Caki2 (cell line): ENCODE results near the gene ARHGAP22. TPM values are rescaled to one million over a fixed set of nuclear protein-coding genes. Genes with fewer than 3 reads are reported as not detected.

Source experiments
- DNase-seq: peaks from one replicate; pipeline ENCODE4 v3.0.0-alpha.2; 2015; ENCODE audit warnings: low read depth
- in situ Hi-C: cut with HindIII; loops from 2 replicates; pipeline ENCODE4 v1.10.0; 2016; ENCODE audit warnings: low sequenced_read_pairs, low pct_unique_long_range_greater_than_20kb, mixed read lengths
- total RNA-seq: library from RNA; depleted of rRNA; stranded (reverse); fragments of >200 nt; shearing (Covaris generic); gene quantifications from 2 replicates; pipeline ENCODE4 v1.2.3, GENCODE V29; 2014; ENCODE audit warnings: low replicate concordance

The ARHGAP22 gene
- total RNA-seq, 1 experiment from 2014 or later, result 14.8 TPM

DNA sequence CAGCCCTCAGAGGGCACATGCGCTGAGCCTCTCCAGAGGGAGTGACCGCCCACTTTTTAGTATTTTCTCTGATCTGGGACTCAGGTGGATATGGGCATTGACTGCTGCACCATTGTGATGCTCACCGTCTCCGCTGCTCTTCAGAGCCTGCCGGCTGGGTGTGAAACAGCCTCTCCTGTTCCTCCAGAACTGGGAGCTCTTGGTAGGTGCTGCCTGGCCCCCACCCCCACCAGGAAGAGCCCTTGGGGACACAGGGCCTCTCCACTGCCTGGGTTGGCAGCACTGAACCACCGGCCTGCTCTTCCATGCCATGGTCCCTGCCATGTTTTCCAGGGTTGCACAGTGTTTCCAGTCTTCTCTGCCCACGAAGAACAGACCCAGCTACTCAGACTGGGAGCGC, 36.3 kb downstream of the ARHGAP22 start:
- in situ Hi-C loops, result no loop called here
- no peak for DNase-seq

DNA sequence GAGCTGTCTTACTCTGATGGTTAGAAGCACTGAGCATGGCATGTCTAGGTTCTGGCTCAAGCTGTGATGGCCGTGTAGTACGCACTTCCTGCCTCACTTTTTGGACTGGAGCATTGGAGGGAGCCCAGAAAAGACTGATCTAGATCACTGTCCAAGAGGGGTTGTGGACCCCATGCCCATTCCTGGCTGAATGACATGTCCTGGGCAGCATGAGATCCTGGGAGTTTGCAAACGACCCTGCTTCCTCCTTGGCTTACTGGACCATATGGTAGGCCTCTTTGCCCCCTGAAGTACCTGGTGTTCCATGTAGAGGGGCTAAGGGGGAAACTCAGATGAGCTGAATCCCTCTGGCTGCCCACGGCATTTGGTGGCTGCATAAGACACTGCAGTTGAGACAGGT, 36.7 kb downstream of the ARHGAP22 start:
- no peak for DNase-seq
- in situ Hi-C loops, result no loop called here

DNA sequence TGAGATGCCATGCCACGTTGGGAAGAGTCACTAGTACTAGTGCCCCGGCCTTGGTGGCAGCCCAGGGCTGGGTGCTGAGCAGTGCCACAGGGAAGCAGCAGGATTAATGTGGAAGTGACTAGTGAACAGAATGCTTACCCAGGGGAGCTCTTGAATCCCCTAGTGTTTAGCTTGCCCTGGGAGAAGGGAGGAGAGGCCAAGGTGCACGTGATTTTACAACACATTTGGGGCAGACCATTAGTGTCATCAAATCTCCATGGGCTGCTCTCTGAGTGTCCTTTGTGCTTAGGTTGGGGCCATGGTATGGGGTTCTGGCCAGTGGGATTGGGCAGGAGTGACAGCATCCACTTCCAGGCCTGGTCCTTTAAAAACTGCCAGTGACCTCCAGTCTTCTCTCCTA, 37.5 kb downstream of the ARHGAP22 start:
- DNase-seq, result no peak
- in situ Hi-C loops, result no loop called here

DNA sequence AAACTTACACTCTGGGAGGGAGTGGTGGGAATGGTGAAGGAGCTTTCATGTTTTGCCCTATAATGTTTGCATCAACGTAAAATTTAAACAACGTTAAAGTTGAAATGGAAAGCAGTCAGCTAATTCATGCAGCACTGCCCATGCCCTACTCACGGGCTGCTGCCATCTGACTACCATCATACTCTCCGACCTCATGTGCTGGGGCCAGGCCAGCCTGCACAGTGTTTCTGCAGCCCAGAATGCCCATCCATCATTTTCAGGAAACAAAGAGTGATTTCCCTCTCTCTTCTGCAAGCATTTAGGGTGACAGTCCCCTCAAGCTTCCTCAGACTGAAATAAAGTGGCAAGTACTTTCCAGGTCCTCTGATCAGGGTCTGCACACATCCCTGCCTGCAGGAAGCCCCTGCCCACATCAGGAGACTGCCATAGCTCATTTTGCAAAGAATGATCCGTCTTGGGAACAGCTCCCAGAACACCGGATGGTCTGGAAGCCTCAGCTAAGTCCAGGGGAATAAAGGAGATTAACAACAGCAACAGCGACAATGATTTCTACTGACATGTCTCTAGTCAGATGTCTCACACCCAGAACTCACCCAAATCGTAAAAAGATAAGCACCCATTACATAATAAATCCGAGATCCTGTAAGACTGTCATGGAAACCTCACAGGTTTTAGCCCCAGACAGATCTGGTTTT, 40.3 kb downstream of the ARHGAP22 start:
- no peak for DNase-seq
- in situ Hi-C loops, result no loop called here

DNA sequence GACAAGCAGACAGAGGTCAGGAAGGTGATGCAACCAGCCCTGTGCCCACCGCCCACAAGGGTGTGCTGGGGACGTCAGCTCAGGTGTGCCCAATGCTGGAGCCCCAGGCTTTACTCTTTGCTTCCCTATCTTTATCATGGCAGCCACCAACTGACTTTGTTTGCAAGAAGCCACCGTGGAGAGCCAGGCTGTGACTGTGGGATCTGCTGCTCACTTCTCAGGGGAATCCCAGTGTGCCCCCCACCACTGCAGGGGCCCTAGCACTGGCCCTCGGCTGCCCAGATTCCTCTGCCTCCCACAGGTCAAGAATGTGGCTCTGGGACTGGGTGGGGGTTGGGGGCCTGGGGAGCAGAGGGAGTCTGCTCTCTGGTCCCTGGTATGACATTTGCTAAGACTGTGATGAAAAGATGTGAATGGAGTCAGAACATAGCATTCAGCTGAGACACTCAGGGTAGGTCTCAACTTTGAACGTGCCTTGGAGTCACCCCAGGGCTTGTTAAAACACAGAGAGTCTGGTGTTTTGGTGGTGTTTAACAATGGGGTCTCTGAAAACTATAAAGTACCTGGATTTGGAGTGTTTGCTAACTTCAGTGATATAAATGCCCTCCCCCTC, 47.3 kb downstream of the ARHGAP22 start:
- in situ Hi-C loops, result no loop called here
- no peak for DNase-seq

DNA sequence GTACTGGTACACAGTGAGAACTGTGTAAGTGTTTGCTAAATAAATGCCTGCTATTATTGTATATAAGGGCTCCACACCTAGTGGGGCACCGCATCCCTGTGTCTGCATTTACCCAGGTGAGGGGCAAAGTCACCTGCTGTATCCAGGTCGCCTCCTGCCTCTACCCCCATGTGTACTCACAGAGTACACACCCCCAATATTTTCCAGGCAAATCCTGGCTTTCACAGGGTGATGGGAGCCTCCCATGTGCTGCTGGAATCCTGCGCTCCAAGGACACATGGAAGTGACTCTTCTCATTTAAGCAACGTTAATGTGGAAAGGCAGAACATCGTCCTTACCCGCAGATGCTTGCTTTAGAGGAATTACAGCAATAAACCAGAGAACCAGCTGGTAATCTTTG, 48.2 kb downstream of the ARHGAP22 start:
- in situ Hi-C loops, result no loop called here
- no peak for DNase-seq

DNA sequence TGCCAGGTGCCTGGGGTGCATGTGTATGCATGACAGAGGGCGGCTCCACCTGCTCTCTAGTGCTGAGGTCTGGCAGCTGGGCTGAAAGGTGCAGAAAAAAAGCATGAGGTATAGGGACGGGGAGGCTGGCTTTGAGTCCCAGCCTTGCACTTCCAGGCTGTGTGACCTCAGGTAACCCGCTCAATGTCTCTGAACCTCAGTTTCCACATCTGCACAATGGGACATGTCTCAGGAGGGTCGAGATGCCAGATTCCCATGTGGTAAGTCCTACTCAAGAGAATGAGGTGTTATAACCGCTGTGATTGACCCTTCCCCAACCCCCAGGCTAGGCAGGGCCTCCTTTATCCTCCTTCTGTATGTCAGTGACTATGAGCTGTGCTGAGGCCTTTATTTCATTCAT, 48.8 kb downstream of the ARHGAP22 start:
- in situ Hi-C loops, result no loop called here
- no peak for DNase-seq

DNA sequence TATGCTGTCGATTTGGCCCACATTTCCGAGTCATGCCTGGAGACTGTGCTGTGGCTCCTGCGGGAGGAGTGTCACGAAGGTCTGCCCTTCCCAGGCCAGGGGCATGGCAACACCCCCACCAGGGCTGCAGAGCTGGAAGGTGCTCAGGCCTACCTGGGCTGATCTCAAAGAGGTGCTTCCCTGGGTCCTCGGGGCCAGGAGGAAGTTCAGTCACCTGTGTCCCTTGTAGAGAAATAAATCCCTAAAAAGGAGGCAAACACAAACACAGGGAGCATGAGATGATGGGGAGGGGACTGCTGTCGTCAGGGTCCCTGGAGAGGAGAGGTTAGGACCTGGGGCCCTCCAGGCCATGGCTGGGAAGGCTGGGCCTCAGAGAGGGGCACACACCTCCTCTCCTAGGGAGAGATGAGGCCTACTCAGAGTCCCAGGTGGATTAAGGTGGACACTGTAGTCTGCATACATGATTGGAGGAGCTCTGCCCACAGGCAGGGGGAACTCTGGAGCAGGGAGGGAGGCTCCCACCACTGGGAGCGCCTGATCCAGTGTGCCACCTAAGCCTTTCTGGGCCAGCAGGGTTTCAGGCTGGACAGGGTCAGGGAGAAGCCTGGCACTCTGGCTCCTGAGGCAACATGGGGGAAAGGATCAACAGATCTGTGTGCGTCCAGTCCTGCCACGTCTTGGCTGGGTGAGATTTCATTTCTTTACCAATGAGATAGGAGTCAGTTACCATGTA, 49.4 kb downstream of the ARHGAP22 start:
- in situ Hi-C loops, result no loop called here

DNA sequence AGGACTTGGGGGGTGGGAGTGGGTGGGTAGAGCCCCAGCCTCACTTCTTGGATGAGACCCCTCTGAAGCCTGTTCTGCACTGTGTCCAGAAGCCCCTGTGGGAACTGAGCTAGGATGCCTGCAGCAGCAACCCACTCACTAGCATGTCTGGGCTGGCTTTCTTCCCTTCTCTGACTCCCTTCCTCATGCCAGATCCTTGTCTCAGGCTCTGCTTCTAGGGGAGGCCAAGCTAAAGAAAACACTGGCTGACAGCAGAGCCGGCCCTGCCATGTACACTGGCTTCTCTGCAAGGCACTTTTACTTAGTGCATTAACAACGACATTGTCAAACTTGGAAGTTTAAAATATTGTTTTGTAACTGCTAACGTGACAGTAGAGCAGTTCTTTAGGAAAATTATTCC, 50.2 kb downstream of the ARHGAP22 start:
- in situ Hi-C loops, result no loop called here
- no peak for DNase-seq

More for the DNA sequence above, 49.4 kb downstream of the ARHGAP22 start:
- no peak for DNase-seq

DNA sequence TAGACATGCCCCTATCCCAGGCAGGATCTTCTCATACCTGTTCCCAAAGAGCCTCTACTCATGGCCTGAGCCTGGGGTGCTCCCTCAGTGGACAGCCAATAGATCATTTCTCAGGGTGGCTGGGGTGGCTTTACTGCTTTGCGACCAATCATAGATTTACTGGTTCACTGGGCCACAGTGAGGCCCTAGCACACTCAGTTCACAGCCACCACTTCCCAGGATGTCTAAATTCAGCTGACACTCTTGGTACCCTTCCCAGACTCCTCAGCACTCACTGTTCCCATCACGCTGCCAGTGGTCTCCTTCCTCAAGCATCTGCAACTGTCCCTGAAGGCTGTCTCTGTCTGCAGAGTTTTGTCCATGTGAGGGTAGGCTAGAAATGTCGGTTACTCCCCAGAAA, 50.6 kb downstream of the ARHGAP22 start:
- in situ Hi-C loops, result no loop called here
- no peak for DNase-seq

DNA sequence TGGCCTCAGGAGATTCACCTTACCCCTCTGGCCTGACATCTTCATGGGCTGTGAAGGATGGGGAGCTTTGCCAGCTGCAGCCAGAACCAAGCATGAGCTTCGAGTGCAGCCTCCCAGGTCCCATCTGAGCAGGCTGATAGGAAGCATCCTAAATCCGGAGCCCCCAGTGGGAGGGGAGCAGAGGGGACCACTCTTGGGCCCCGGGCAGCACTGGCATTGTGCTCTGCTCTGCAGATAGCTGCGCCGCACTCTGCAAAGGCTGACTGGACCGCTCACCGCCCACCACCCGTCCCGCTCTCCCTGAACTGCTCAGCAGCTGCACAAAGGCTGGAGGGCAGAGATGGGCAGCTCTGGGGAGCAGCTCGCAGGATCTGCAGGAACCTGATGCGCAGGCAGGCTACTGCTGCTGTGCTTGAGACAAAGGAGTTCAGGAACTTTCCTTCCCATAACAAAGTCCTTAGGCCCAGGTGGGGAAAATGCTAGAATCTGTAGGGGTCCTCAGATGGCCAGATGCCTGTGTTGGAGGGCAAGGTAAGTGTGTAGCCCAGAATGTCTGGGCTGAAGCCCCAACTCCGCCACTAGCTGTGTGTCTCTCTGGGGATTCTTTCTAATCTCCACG, 51.8 kb downstream of the ARHGAP22 start:
- no peak for DNase-seq
- in situ Hi-C loops, result no loop called here

DNA sequence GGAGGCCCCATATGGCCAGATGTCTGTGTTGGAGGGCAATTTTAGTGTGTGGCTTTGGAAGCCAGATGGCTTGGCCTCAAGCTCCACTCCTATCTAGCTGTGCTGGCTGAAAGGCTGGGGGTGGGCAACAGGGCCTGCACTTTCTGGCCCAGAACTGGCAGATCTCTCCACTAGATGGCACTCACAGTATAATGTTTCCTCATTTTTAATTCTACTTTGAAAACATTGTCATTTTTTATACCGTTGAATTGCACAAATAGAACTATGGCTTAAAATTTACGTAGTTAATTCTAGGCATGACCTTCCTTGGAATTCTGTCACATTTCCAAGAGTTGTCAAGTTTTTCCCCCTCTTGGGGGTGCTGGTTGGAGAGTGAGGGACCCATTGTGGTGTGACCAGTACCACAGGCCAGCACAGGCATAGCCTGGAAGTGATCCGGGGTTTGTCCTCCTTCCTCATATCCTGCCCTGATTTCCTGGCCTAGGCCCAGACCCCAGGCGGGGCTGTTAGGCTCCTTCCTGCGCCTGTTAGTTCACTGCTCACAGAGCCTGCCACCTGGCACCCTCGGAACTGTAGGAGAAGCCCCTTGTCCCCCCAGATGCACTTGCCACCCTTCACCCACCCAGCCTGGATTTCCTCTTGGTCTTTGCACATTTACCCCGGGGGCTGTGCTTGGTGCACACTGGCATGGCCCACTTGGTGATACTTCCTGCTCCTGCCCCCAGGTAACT, 52.8 kb downstream of the ARHGAP22 start:
- in situ Hi-C loops, result no loop called here
- DNase-seq, result peak; percentile 41

DNA sequence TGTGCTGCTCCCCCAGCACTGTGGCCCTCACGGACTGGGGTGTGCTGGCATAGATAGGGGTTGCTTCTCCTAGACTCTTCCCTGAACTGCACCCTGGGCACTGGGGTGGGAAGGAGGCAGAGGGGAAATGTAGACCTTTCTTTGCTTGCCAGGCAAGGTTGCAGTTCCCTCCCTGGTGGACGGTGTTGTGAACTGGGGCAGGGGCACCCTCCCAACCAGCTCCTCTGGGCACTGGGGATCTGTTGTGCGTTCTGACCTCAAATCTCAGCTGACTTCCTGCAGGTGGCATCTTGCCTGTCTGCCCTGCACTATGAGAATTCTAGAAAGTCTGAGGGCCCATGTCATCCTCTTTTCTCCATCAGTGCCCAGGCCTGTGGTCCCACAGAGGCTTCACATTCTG, 53.9 kb downstream of the ARHGAP22 start:
- in situ Hi-C loops, result no loop called here
- DNase-seq, result no peak

DNA sequence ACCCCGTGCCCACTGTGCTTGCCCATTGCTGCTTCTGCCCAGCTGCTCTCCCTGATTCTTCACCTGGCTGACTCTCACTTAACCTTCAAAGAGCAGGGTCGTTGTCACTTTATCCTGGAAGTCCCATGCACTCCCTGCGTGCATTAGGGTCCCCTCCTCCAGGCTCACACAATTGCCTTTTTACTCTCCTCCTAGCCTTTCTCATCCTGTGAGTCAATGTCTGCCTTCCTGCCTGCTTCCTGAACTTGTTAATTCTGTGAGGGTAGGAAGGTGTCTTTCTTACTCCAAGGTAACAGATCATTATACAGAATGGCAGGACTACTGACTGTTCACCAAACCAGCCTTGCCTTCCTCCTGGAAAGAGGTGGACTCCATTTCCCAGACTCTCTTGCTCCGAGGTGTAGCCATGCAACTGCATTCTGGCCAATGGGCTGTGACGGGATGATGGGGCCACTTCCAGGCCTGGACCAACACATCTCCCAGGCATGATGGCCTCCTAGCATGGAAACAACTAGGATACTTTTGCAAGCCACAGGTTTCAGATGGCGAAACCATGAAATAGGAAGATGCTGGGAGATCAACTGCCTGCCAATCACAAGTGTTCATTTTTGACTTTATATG, 54.7 kb downstream of the ARHGAP22 start:
- no peak for DNase-seq
- in situ Hi-C loops, result no loop called here

DNA sequence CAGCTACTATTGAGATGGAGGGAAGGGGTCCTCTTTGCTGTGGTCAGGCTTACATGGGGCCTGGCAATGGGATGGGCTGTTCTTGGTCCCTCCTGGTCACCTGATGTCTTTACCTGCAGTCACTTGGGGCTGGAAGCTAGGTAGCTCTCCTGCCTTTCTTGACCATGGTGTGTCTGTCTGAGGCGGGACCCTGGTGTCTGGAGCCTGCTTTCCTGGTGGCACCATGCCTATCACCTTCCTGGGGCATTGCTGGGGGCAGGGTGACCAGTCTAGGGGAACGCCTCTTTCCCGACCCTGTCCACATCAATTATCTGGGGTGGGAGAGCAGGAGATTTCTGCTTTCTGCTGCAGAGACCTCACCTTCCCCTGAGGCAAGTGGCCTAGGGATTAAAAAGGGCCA, 55.6 kb downstream of the ARHGAP22 start:
- no peak for DNase-seq
- in situ Hi-C loops, result no loop called here

DNA sequence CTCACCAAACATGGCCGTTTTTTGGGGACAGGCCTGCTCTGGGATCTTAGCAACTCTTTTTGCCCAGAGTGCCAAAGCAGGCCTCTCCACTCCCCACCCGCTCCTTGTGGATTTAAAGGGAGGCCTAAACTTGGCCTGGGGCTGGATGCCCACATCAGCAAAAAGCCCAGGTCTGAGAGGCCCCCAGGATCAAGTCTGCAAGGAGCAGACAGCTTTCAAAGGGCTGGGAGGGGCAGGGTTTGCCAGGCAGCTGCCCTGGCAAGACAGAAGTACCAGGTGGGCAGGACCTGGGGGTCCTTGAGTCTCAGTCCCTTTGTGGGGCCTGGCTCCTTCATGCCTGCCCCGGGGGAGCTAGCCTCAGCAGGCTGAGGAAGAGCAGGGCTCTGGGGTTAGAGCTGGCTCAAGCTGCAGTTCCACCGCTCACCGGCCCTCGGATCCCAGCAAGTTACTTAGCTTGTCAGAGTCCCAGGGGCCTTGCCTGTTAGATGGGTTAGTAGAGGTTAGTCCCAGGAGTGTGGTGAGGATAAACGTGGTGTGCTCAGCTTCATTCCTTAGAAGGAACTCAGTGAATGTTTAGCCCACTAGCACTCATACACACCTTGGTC, 56.2 kb downstream of the ARHGAP22 start:
- in situ Hi-C loops, result no loop called here
- DNase-seq, result no peak

DNA sequence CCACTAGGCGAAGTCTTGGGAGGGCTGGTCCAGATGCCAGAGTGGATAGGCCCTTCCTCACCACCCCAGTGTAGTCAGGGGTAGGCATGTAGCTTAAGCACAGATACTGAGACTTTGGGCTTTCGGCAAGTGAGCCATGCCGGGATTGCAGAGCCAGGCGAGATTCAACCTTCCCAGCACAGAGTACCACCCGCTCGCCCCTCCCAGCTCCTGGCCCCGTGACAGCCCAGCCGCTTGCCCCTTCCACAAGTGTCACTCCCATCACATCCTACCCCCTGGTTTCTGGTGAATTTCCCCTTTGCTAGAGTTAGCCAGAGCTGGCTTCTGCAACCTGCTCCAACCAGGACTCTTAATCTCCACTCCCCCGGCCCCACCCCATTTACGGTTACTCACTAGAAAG, 56.9 kb downstream of the ARHGAP22 start:
- no peak for DNase-seq
- in situ Hi-C loops, result no loop called here
